Caco-2 (cell line): Measurements from ENCODE around the gene PRR36. TPM values are rescaled to one million over a fixed set of nuclear protein-coding genes. Genes with fewer than 3 reads are reported as not detected.
"Not testable (repeated sequence)": the region's sequence is repeated elsewhere in the genome, so short reads cannot be mapped to it uniquely, and the experiment has no call there.

Source experiments
- BruUV-seq: library from RNA; stranded (reverse); fragments of 400-500 nt; replicated peaks from 2 replicates; lab custom pipeline; 2021; lab: Mats Ljungman, UMichigan
- CTCF ChIA-PET: fragments of 300-600 bp; sonication (Branson Sonifier 250); formaldehyde crosslinking; loops from one replicate; lab custom pipeline; 2022; ENCODE audit warnings: antibody characterized with exemption; lab: Charles Lee
- POLR2A ChIA-PET: fragments of 300-600 bp; sonication (Branson Sonifier 250); formaldehyde crosslinking; loops from one replicate; lab custom pipeline; 2022; ENCODE audit warnings: antibody characterized with exemption; lab: Charles Lee
- DNase-seq, 2 experiments: peaks; one replicate each; pipeline versions ENCODE4 v3.0.0 to v3.0.0-alpha.2; 2020 to 2022
- H3K27me3 ChIP-seq: replicated peaks from 2 replicates; pipeline ENCODE4 v1.6.0; 2011; ENCODE audit warnings: low read length; ENCODE audit not compliant: control insufficient read depth, insufficient read depth
- H3K36me3 ChIP-seq: 2 replicates; pipeline ENCODE4 v1.5.1; 2011; ENCODE audit warnings: low read length; ENCODE audit not compliant: control insufficient read depth, insufficient read depth
- H3K4me1 ChIP-seq: fragments of 250-450 bp; sonication (Bioruptor Pico); 2 replicates; pipeline ENCODE4 v1.5.1; 2020; ENCODE audit warnings: mild to moderate bottlenecking
- H3K4me3 ChIP-seq: 2 replicates; pipeline ENCODE4 v1.5.1; 2011; ENCODE audit warnings: low read depth, mild to moderate bottlenecking, control low read depth, low read length
- H3K9me3 ChIP-seq: fragments of 250-450 bp; sonication (Bioruptor Pico); 2 replicates; pipeline ENCODE4 v1.5.1; 2020; ENCODE audit warnings: mild to moderate bottlenecking, moderate library complexity
- H3K27ac Mint-ChIP-seq: one replicate; pipeline ENCODE4 v1.8.0; 2022; ENCODE audit warnings: mixed read lengths; ENCODE audit not compliant: unreplicated experiment
- H3K27me3 Mint-ChIP-seq: one replicate; pipeline ENCODE4 v1.8.0; 2022; ENCODE audit warnings: mixed read lengths; ENCODE audit not compliant: insufficient read depth, unreplicated experiment
- H3K36me3 Mint-ChIP-seq: one replicate; pipeline ENCODE4 v1.8.0; 2022; ENCODE audit warnings: mild to moderate bottlenecking, mixed read lengths; ENCODE audit not compliant: insufficient read depth, unreplicated experiment
- H3K4me1 Mint-ChIP-seq: one replicate; pipeline ENCODE4 v1.8.0; 2022; ENCODE audit warnings: low read depth, mixed read lengths; ENCODE audit not compliant: unreplicated experiment
- H3K4me3 Mint-ChIP-seq: one replicate; pipeline ENCODE4 v1.8.0; 2022; ENCODE audit warnings: mild to moderate bottlenecking, moderate library complexity, mixed read lengths; ENCODE audit not compliant: unreplicated experiment
- H3K9me3 Mint-ChIP-seq: one replicate; pipeline ENCODE4 v1.8.0; 2022; ENCODE audit warnings: mixed read lengths; ENCODE audit not compliant: unreplicated experiment
- intact Hi-C: fragments of 100-400 bp; cut with micrococcal nuclease; formaldehyde crosslinking; loops from one replicate; pipeline ENCODE4 v1.10.0; 2022; ENCODE audit not compliant: unreplicated experiment
- total RNA-seq: library from RNA; stranded (reverse); gene quantifications from 2 replicates; pipeline ENCODE4 v1.2.3, GENCODE V29; 2022
- TF ChIP-seq, protein P1 (sequence below), 2 experiments: fragments of 200-600 bp in 1 of 2; IDR thresholded peaks; 1 replicate in 1 of 2; 2 replicates in 1 of 2; pipeline versions ENCODE4 v1.5.1 to v1.8.0; 2011 to 2022; ENCODE audit warnings: antibody characterized with exemption in 1 of 2, control low read depth in 1 of 2, inconsistent platforms in 1 of 2, low read depth in 1 of 2, low read length in 1 of 2, mild to moderate bottlenecking in 1 of 2, moderate library complexity in 1 of 2; ENCODE audit not compliant: insufficient read depth in 1 of 2, severe bottlenecking in 1 of 2, unreplicated experiment in 1 of 2

PRR36 gene
- total RNA-seq, 1 experiment from 2014 or later = 3.7 TPM

DNA sequence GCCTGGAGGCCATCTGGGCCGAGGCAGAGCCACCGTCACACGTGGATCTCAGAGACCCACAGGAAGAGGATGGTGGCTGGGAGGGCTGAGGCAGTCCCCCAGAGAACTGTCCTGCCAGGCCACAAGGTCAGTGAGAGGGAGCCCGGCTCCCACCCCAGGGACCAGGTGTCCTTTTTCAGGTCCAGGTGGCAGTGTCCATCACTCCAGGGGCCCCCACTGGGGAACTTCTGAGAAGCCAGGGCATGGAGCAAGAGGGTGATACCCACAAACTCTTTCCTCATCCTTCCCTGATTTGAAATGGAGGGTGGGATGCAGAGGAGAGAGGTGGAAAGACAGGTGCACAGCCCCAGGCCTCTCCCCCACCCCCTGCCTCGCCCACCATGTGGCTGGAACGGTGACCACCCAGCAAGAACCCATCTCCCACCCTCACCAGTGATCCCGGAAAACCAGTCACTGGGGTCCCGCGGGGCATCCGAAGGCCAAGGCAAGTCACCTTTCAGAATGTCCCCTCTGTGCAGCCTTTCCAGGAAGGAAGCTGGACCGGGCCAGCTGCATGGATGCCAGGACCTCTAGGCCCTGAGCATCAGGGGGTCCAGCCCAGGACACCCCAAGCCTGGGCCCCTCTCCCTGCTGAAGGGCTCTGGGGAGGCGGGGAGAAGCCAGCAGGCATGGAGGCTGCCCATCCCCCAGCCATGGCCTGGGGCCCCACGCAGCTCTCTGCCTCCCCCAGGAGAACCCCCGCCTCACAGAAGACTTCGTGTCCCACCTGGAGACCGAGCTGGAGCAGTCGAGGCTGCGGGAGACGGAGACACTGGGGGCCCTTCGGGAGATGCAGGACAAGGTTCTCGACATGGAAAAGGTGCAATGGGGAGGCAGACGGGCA lies 14.1 kb downstream of the PRR36 start:
- intact Hi-C loops = no loop called here
- no peak overlapping the region for H3K27ac Mint-ChIP-seq
- TF ChIP-seq, protein P1, sequence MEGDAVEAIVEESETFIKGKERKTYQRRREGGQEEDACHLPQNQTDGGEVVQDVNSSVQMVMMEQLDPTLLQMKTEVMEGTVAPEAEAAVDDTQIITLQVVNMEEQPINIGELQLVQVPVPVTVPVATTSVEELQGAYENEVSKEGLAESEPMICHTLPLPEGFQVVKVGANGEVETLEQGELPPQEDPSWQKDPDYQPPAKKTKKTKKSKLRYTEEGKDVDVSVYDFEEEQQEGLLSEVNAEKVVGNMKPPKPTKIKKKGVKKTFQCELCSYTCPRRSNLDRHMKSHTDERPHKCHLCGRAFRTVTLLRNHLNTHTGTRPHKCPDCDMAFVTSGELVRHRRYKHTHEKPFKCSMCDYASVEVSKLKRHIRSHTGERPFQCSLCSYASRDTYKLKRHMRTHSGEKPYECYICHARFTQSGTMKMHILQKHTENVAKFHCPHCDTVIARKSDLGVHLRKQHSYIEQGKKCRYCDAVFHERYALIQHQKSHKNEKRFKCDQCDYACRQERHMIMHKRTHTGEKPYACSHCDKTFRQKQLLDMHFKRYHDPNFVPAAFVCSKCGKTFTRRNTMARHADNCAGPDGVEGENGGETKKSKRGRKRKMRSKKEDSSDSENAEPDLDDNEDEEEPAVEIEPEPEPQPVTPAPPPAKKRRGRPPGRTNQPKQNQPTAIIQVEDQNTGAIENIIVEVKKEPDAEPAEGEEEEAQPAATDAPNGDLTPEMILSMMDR (IDR thresholded peaks at IDR 0.05; ENCODE audit: insufficient read depth in 1 of 2, low read depth in 1 of 2, low read length in 1 of 2, severe bottlenecking in 1 of 2, unreplicated experiment in 1 of 2) = no peak
- H3K4me3 ChIP-seq = no peak overlapping the region
- DNase-seq = no peak
- H3K4me3 Mint-ChIP-seq = no peak overlapping the region
- no TSS peak for BruUV-seq
- H3K4me1 ChIP-seq = no peaks in the 10 kb centered on the region; the same call in 1 of the 2 replicates
- H3K36me3 Mint-ChIP-seq = peaks cover 5% of the 10 kb centered on the region
- no peaks in the 10 kb centered on the region for H3K27me3 ChIP-seq
- CTCF ChIA-PET = interaction anchor here (3.6 kb wide), 1 partner anchor 9 kb away, joined by 20 read pairs; no protein-coding TSS in a partner anchor
- H3K27me3 Mint-ChIP-seq = no peaks in the 10 kb centered on the region
- no peaks in the 10 kb centered on the region for H3K4me1 Mint-ChIP-seq
- POLR2A ChIA-PET = no interaction called here
- H3K9me3 ChIP-seq = no peaks in the 10 kb centered on the region
- no peaks in the 10 kb centered on the region for H3K36me3 ChIP-seq
- H3K9me3 Mint-ChIP-seq = no peaks in the 10 kb centered on the region

DNA sequence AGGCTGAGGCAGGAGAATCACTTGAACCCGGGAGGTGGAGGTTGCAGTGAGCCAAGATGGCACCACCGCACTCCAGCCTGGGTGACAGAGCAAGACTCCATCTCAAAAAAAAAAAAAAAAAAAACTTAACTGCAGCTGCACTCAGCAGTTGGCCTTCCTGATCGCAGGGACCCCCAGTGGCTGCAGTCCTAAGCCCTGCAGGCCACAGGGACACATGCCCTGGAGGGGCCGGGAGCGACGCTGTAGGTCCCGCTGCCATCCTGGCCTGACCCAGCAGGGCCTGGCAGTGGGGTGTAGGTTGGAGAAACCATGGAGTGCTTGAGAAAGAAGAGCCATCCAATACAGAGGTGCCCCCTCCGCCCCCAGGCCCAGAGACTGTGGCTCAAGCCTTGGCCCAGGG lies 15.1 kb downstream of the PRR36 start:
- intact Hi-C loops, H3K27ac Mint-ChIP-seq, H3K36me3 Mint-ChIP-seq, POLR2A ChIA-PET, H3K4me1 Mint-ChIP-seq, BruUV-seq, H3K4me3 Mint-ChIP-seq, H3K9me3 Mint-ChIP-seq, H3K4me3 ChIP-seq, H3K36me3 ChIP-seq, H3K4me1 ChIP-seq, H3K27me3 ChIP-seq, DNase-seq, H3K27me3 Mint-ChIP-seq, H3K9me3 ChIP-seq: not testable (repeated sequence)
- CTCF ChIA-PET = interaction anchor here (3.6 kb wide), 1 partner anchor 10 kb away, joined by 20 read pairs; no protein-coding TSS in a partner anchor

DNA sequence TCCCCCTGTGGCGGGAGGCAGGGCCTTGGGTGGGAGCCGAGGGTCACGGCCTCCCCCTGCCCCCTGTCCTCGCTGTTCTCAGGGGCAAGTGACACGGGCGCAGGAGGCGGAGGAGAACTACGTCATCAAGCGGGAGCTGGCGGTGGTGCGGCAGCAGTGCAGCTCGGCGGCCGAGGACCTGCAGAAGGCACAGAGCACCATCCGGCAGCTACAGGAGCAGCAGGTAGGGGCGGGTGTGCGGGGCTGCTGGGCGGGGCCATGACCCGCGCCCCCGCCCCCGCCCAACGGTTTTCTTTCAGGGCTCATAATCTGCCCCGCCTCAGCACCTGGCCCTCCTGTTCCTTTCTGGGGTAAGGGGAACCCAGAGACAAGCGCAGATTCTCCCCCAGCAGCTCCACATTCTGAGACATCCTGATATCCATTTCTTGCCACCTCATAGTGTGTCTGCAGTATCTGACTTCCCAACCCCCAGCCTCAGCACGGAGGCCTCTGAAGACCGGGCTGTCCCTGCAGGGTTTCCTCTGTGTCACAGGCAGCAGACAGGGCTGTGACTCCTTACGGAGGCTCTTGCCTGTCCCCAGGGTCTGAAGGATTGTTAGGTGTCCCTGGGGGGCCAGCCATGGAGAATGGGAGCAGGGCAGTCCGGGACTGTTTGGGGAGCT lies 15.9 kb downstream of the PRR36 start:
- intact Hi-C loops = no loop called here

More for the DNA sequence above, 15.9 kb downstream of the PRR36 start:
- ChIA-PET CTCF (interaction anchor here (1.1 to 3.6 kb wide), 2 partner anchors 11 to 177 kb away, joined by 3 to 20 read pairs; partner anchors contain the start of gene TRAPPC5), POLR2A (no interaction called here)
- H3K36me3 Mint-ChIP-seq = peaks cover 5% of the 10 kb centered on the region
- no TSS peak for BruUV-seq
- Histone ChIP-seq H3K4me3 (no peak overlapping the region), H3K9me3 (no peaks in the 10 kb centered on the region), H3K4me1 (peaks cover 6% of the 10 kb centered on the region), H3K27me3 (no peaks in the 10 kb centered on the region), H3K36me3 (no peaks in the 10 kb centered on the region)
- TF ChIP-seq, protein P1 (IDR thresholded peaks at IDR 0.05; ENCODE audit: insufficient read depth in 1 of 2, low read depth in 1 of 2, low read length in 1 of 2, severe bottlenecking in 1 of 2, unreplicated experiment in 1 of 2) = no peak
- H3K27ac Mint-ChIP-seq = no peak overlapping the region
- no peaks in the 10 kb centered on the region for H3K27me3 Mint-ChIP-seq
- H3K4me1 Mint-ChIP-seq = peaks cover 5% of the 10 kb centered on the region
- DNase-seq = no peak
- H3K4me3 Mint-ChIP-seq = no peak overlapping the region
- H3K9me3 Mint-ChIP-seq = no peaks in the 10 kb centered on the region
